HT1080 (cell line): Measurements from ENCODE around the gene SLAMF8. TPM values are rescaled to one million over a fixed set of nuclear protein-coding genes. Genes with fewer than 3 reads are reported as not detected.

Experiments
- DNase-seq: peaks from one replicate; pipeline ENCODE4 v3.0.0-alpha.2; 2015; ENCODE audit warnings: low read depth
- total RNA-seq: library from RNA; depleted of rRNA; stranded (reverse); fragments of >200 nt; shearing (Covaris generic); gene quantifications from 2 replicates; pipeline ENCODE4 v1.2.3, GENCODE V29; 2014

SLAMF8 gene
- total RNA-seq, 1 experiment from 2014 or later: 0.40 TPM

DNA sequence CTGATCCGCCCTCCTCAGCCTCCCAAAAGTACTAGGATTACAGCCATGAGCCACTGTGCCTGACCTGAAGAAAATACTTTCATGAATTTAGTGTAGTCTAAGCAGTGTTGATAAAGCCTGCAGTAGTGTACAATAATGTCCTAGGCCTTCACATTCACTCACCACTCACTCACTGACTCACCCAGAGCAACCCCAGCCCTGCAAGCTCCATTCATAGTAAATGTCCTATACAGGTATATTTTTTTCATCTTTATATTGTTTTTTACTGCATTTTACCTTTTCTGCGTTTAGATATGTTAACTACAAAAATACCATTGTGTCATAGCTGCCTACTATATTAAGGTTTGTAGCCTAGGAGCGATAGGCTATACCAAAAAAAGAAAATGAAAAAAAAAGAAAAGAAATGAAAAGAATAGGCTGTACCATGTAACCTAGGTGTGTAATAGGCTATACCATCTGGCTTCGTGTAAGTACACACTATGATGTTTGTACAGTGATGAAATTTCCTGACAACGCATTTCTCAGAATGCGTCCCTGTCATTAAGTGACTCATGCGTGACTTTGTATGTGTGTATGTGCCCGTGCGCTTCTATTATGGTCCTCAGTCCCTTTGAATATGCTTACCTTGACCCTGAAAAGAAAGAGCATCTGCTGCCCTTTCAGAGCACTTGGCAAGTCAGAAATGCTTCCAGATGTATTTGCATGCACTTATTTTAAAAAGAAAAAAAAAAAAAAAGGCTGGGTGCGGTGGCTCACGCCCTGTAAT lies 9.2 kb upstream of the SLAMF8 start:
- DNase-seq: peak; percentile 92

GRCh38 chr1:159821171-159821867 lies 5.4 kb upstream of the SLAMF8 start:
- DNase-seq: no peak

GRCh38 chr1:159823406-159823805 lies 3.3 kb upstream of the SLAMF8 start:
- DNase-seq: no peak

- DNase-seq: no peak
Observed at GRCh38 chr1:159825564-159825963, 1.1 kb upstream of the SLAMF8 start.

DNA sequence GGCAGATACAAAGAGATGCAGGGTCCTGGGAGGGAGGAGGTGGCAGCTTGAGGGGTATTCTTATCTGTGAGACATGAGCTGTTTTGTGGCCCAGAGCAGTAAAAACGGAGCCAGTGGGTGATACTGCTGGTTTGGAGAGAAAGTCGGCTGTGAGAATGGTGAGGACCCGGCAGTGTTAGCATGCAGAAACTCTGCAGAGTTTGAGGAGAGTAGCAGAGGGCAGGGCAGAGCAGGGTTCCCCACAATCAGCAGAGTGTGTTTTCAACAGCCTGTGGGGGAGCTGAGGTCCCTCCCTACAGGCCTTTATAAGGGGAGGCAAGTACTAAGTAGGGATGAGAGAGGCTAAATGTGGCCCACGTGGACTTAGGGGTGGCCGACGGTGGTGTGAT lies 423 bp downstream of the SLAMF8 start:
- DNase-seq: no peak

GRCh38 chr1:159827549-159827948 lies 876 bp downstream of the SLAMF8 start:
- DNase-seq: no peak

DNA sequence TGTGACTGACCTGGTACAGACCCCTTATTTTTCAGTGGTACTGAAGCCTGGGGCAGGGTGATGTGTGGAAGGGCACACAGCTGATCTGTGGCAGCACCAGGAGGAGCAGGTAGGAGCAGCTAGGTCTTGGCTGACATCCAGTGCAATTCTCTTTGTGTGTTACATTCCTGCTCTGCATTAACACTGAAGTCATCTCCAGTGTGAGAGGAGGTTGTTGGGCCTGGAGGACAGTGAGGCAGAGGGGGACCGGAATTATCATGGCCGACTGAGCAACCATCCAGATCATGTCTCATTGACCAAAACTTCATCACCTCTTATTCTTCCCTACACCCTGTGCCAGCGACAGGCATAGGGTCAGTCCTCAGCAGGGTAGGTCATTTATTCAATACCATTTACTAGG lies 1.5 kb downstream of the SLAMF8 start:
- DNase-seq: no peak

GRCh38 chr1:159828581-159829272 lies 2.1 kb downstream of the SLAMF8 start:
- DNase-seq: no peak

GRCh38 chr1:159829273-159829634 lies 2.6 kb downstream of the SLAMF8 start:
- no peak for DNase-seq

GRCh38 chr1:159829822-159830465 lies 3.3 kb downstream of the SLAMF8 start:
- DNase-seq: peak; percentile 58

DNA sequence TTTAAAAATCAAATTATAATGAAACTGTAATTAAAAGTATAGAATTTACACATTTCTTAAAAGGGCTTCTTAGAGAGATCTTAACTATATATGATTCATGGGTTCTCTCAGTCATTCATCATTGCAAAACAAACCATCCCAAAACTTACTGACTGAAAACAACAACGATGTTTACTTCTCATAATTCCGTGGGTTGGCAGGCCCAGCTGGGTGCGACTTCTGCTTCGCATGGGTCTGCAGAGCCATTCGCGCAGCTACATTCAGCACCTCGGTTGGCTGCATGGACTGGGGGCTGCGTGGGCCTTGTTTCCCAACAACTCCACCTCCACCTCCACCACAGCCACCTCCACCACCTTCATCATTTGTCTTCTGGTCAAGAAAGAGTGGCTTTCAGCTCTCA lies 4.0 kb downstream of the SLAMF8 start:
- no peak for DNase-seq

DNA sequence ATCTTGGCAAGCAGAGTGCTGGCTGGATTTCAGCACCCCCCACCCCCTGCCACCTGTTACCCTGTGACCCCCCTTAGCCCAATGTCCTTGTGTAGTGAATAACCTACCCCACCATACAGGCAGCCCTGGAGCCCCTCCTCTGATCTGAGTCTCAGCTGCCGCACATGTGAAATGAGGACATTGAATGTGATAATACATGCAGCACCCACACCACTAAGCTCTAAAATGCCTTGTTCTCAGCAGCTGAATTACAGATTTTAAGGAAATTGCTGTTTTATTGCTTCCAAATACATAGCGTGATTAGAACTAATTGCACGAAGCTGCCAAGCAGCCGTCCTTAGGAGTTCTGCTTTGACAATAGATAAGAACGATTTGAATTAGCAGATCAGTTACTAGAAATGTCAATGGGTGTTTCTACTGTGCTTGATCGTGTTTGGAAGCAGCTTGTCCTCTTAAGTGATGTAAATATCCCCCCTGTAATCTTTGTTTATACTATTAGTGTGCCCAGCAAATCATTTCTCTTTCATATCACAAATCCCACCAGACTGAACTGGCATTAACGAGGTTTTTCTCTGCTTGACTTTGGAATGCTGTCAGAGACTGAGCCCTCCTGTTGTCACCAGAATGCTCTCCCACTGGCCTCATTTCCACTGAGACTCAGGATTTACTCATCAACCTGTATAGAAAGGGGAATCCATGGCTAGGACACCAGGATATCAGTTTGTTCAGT lies 4.9 kb downstream of the SLAMF8 start:
- no peak for DNase-seq

- DNase-seq: peak; percentile 35
Observed at GRCh38 chr1:159832309-159832708, 5.6 kb downstream of the SLAMF8 start.

- no peak for DNase-seq
Observed at GRCh38 chr1:159835356-159835755, 8.7 kb downstream of the SLAMF8 start.

- DNase-seq: no peak
Observed at GRCh38 chr1:159835862-159836525, 9.3 kb downstream of the SLAMF8 start.

- DNase-seq: no peak
Observed at GRCh38 chr1:159838715-159839114, 12.0 kb downstream of the SLAMF8 start.

GRCh38 chr1:159839116-159839849 lies 12.6 kb downstream of the SLAMF8 start:
- DNase-seq: no peak

GRCh38 chr1:159841749-159842148 lies 15.1 kb downstream of the SLAMF8 start:
- no peak for DNase-seq

- DNase-seq: peak; percentile 72
Observed at GRCh38 chr1:159843459-159843858, 16.8 kb downstream of the SLAMF8 start.
